T-cell (primary cell): Measurements from ENCODE around the gene PDE10A. TPM values are rescaled to one million over a fixed set of nuclear protein-coding genes. Genes with fewer than 3 reads are reported as not detected.

ENCODE experiments used
- ATAC-seq, 4 experiments: fragments of 200-7000 bp in 3 of 4; fragments of 150-1000 bp in 1 of 4; cut with Tn5 transposase; replicated peaks in 1 of 4; 1 replicate in 3 of 4; 2 replicates in 1 of 4; pipeline ENCODE4 v1.10.0; 2021; ENCODE audit warnings: moderate library complexity in 3 of 4, mild to moderate bottlenecking in 2 of 4, moderate number of reproducible peaks in 1 of 4
- CTCF ChIA-PET, 2 donors: fragments of 300-600 bp; sonication (Branson Sonifier 250); formaldehyde crosslinking; loops; one replicate each; lab custom pipeline; 2022; ENCODE audit warnings: antibody characterized with exemption in 2 of 2; lab: Charles Lee
- POLR2A ChIA-PET, 2 donors: fragments of 300-600 bp; sonication (Branson Sonifier 250); formaldehyde crosslinking; loops; one replicate each; lab custom pipeline; 2022; ENCODE audit warnings: antibody characterized with exemption in 2 of 2; lab: Charles Lee
- DNase-seq, 35 experiments: peaks; one replicate each; pipeline versions ENCODE4 v3.0.0 to v3.0.0-alpha.2; 2013 to 2023
- H3K27ac ChIP-seq: one replicate; pipeline ENCODE4 v1.5.1; 2013; ENCODE audit warnings: low read length
- H3K27me3 ChIP-seq, 2 experiments: replicated peaks in 1 of 2; 1 replicate in 1 of 2; 2 replicates in 1 of 2; pipeline versions ENCODE4 v1.6.1 to v1.7.0; 2013; ENCODE audit warnings: low read length in 1 of 2, mixed read lengths in 1 of 2; ENCODE audit not compliant: control insufficient read depth in 2 of 2, insufficient read depth in 2 of 2; ENCODE audit errors: extremely low read depth in 1 of 2
- H3K36me3 ChIP-seq, 2 donors: 1 replicate in 1 of 2; 2 replicates in 1 of 2; pipeline versions ENCODE4 v1.6.1 to v1.7.0; 2013; ENCODE audit warnings: low read length in 1 of 2; ENCODE audit not compliant: control insufficient read depth in 2 of 2, insufficient read depth in 1 of 2; ENCODE audit errors: extremely low read depth in 1 of 2
- H3K4me1 ChIP-seq, 2 experiments: 1 replicate in 1 of 2; 2 replicates in 1 of 2; pipeline versions ENCODE4 v1.6.1 to v1.7.0; 2013; ENCODE audit warnings: low read length in 2 of 2, mixed read lengths in 1 of 2; ENCODE audit not compliant: insufficient read depth in 2 of 2, control insufficient read depth in 1 of 2; ENCODE audit errors: extremely low read depth in 1 of 2
- H3K4me3 ChIP-seq, 2 donors: 1 replicate in 1 of 2; 2 replicates in 1 of 2; pipeline versions ENCODE4 v1.5.1 to v1.7.0; 2013; ENCODE audit warnings: mild to moderate bottlenecking in 2 of 2, low read length in 1 of 2, moderate library complexity in 1 of 2; ENCODE audit not compliant: control insufficient read depth in 1 of 2; ENCODE audit errors: extremely low read depth in 1 of 2
- H3K9me3 ChIP-seq: 2 replicates; pipeline ENCODE4 v1.7.0; 2013
- H3K27ac Mint-ChIP-seq, 2 donors: one replicate each; pipeline ENCODE4 v1.8.0; 2020 to 2021; ENCODE audit warnings: mild to moderate bottlenecking in 2 of 2, mixed read lengths in 2 of 2
- H3K27me3 Mint-ChIP-seq, 2 donors: one replicate each; pipeline ENCODE4 v1.8.0; 2021 to 2022; ENCODE audit warnings: mixed read lengths in 2 of 2
- H3K36me3 Mint-ChIP-seq: one replicate; pipeline ENCODE4 v1.8.0; 2021; ENCODE audit warnings: mixed read lengths
- H3K4me1 Mint-ChIP-seq, 3 donors: one replicate each; pipeline ENCODE4 v1.8.0; 2020 to 2022; ENCODE audit warnings: mixed read lengths in 3 of 3, mild to moderate bottlenecking in 1 of 3
- H3K4me3 Mint-ChIP-seq, 3 donors: one replicate each; pipeline ENCODE4 v1.8.0; 2020 to 2022; ENCODE audit warnings: mild to moderate bottlenecking in 3 of 3, mixed read lengths in 3 of 3, moderate library complexity in 3 of 3
- H3K9me3 Mint-ChIP-seq, 3 donors: one replicate each; pipeline ENCODE4 v1.8.0; 2020 to 2022; ENCODE audit warnings: mixed read lengths in 3 of 3
- WGBS: methylation state at CpG from one replicate; pipeline ENCODE4 v1.1.5; 2013; ENCODE audit warnings: missing lambda C conversion rate; ENCODE audit not compliant: insufficient coverage; 5-methylcytosine and 5-hydroxymethylcytosine counted together
- total RNA-seq, 35 experiments: library from RNA in 6 of 35; stranded (reverse) in 6 of 35; fragments of 120-200 nt in 1 of 35; gene quantifications; one replicate each; pipeline versions ENCODE4 v1.2.1 to v1.2.4 and lab custom pipeline; 2013 to 2026

PDE10A gene
- total RNA-seq, 5 donors from 2014 or later (not counting 1 experiment from before 2014, with no cell fraction given): 0.12 TPM; not detected in 4

DNA sequence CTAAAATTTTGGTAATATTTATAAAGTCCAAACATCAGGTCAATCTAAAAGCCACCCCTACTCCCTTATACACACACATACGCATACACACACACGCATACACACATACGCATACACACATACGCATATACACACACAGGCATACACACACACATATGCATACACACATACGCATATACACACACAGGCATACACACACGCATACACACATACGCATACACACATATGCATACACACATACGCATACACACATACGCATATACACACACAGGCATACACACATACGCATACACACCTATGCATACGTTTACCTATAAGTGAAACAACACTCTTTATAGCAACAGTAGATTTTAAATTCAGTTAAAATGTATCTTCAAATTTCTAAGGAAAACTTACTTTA, 240.8 kb downstream of the PDE10A start:
- Mint-ChIP-seq H3K27me3 (no peaks in the 10 kb centered on the region), H3K27ac (no peak overlapping the region), H3K4me1 (no peaks in the 10 kb centered on the region), H3K4me3 (no peak overlapping the region), H3K9me3 (peaks cover 0 to 12% (median 4%) of the 10 kb centered on the region in 3 donors), H3K36me3 (no peaks in the 10 kb centered on the region)
- WGBS: 97% methylated on average over 10 of the region's 11 CpGs
- Histone ChIP-seq H3K27ac (no peak overlapping the region), H3K27me3 (peaks cover 0 to 3% of the 10 kb centered on the region in 2 experiments), H3K9me3 (no peaks in the 10 kb centered on the region), H3K4me1 (no peaks in the 10 kb centered on the region), H3K36me3 (no peaks in the 10 kb centered on the region), H3K4me3 (no peak overlapping the region)
- DNase-seq (no peak), ATAC-seq (no peak)
- ChIA-PET CTCF (no interaction called here), POLR2A (no interaction called here)

DNA sequence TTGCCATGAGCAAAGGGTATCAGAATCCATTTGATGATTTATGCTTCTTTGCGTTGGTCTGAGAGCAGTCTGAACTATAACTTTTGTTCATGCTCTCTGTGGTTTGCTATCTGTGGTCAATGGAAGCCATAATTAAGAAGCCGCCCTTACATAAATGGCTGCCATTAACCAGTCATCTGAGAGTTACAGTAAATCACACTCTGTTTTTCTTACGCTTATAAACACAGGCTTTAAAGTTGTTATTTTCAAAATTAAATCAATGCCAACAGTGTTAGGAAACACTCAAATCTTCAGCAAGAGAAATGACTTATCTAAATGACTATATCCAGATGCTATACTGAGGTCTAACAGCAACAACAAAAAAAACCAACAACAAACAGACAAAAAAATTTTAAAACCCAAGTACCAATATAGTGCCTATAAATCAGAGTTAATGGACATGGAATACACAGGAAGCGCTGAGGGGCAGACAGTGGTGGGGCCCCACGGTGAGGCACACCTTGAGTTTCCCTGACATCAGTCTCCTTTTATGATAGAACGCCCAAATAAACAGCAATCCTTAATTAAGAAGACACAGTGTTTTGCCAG, 245.7 kb downstream of the PDE10A start:
- ATAC-seq (no peak), DNase-seq (no peak)
- POLR2A ChIA-PET: no interaction called here
- Histone ChIP-seq H3K4me3 (no peak overlapping the region), H3K36me3 (no peaks in the 10 kb centered on the region), H3K27ac (no peak overlapping the region), H3K4me1 (no peaks in the 10 kb centered on the region), H3K27me3 (peaks cover 0 to 3% of the 10 kb centered on the region in 2 experiments), H3K9me3 (no peaks in the 10 kb centered on the region)
- no peaks in the 10 kb centered on the region for H3K27me3 Mint-ChIP-seq
- peaks cover 0 to 3% (median 2%) of the 10 kb centered on the region in 3 donors for H3K9me3 Mint-ChIP-seq
- no peaks in the 10 kb centered on the region for H3K4me1 Mint-ChIP-seq
- WGBS: 93% methylated on average over 2 of the region's 6 CpGs
- no peaks in the 10 kb centered on the region for H3K36me3 Mint-ChIP-seq
- no peak overlapping the region for H3K27ac Mint-ChIP-seq
- H3K4me3 Mint-ChIP-seq: no peak overlapping the region
- CTCF ChIA-PET: no interaction called here

GRCh38 chr6:165404697-165405096, 258.3 kb downstream of the PDE10A start:
- Mint-ChIP-seq H3K36me3 (no peaks in the 10 kb centered on the region), H3K27me3 (no peaks in the 10 kb centered on the region), H3K4me3 (no peak overlapping the region), H3K27ac (no peak overlapping the region), H3K4me1 (no peaks in the 10 kb centered on the region), H3K9me3 (peaks cover 2 to 7% (median 4%) of the 10 kb centered on the region in 3 donors)
- WGBS: no CpG with 5 or more reads among the region's 2 CpGs
- H3K27me3 ChIP-seq: no peaks in the 10 kb centered on the region
- DNase-seq: no peak
- H3K9me3 ChIP-seq: no peaks in the 10 kb centered on the region
- no peaks in the 10 kb centered on the region for H3K4me1 ChIP-seq
- ChIA-PET POLR2A (no interaction called here), CTCF (interaction anchor here in 1 of 2 donors (0.7 kb wide), 1 partner anchor 559 kb away, joined by 4 read pairs; no protein-coding TSS in a partner anchor)
- H3K36me3 ChIP-seq: no peaks in the 10 kb centered on the region
- H3K27ac ChIP-seq: no peak overlapping the region
- ATAC-seq: no peak
- H3K4me3 ChIP-seq: no peak overlapping the region

- H3K27me3 ChIP-seq: no peaks in the 10 kb centered on the region
- no peak for ATAC-seq
- H3K36me3 ChIP-seq: no peaks in the 10 kb centered on the region
- no peak overlapping the region for H3K27ac Mint-ChIP-seq
- H3K27me3 Mint-ChIP-seq: no peaks in the 10 kb centered on the region
- no peaks in the 10 kb centered on the region for H3K4me1 Mint-ChIP-seq
- no peak for DNase-seq
- ChIA-PET POLR2A (no interaction called here), CTCF (no interaction called here)
- H3K4me3 Mint-ChIP-seq: no peak overlapping the region
- no peaks in the 10 kb centered on the region for H3K4me1 ChIP-seq
- H3K9me3 Mint-ChIP-seq: peaks cover 3 to 7% (median 4%) of the 10 kb centered on the region in 3 donors
- no peaks in the 10 kb centered on the region for H3K9me3 ChIP-seq
- H3K36me3 Mint-ChIP-seq: no peaks in the 10 kb centered on the region
- H3K27ac ChIP-seq: no peak overlapping the region
- no peak overlapping the region for H3K4me3 ChIP-seq
- 100% methylated on average over 1 of the region's 2 CpGs for WGBS
These were observed 258.7 kb downstream of the PDE10A start for GRCh38 chr6:165404296-165404695.

GRCh38 chr6:165403006-165403595, 259.9 kb downstream of the PDE10A start:
- ATAC-seq (no peak), DNase-seq (no peak)
- peaks cover 3 to 7% (median 4%) of the 10 kb centered on the region in 3 donors for H3K9me3 Mint-ChIP-seq
- H3K27me3 ChIP-seq: no peaks in the 10 kb centered on the region
- no peaks in the 10 kb centered on the region for H3K9me3 ChIP-seq
- no peaks in the 10 kb centered on the region for H3K27me3 Mint-ChIP-seq
- H3K4me1 ChIP-seq: no peaks in the 10 kb centered on the region
- H3K27ac Mint-ChIP-seq: no peak overlapping the region
- no peak overlapping the region for H3K4me3 ChIP-seq
- CTCF ChIA-PET: no interaction called here
- H3K36me3 ChIP-seq: no peaks in the 10 kb centered on the region
- WGBS: 91% methylated on average over 4 of the region's 7 CpGs
- POLR2A ChIA-PET: no interaction called here
- no peaks in the 10 kb centered on the region for H3K36me3 Mint-ChIP-seq
- no peaks in the 10 kb centered on the region for H3K4me1 Mint-ChIP-seq
- no peak overlapping the region for H3K4me3 Mint-ChIP-seq
- H3K27ac ChIP-seq: no peak overlapping the region

DNA sequence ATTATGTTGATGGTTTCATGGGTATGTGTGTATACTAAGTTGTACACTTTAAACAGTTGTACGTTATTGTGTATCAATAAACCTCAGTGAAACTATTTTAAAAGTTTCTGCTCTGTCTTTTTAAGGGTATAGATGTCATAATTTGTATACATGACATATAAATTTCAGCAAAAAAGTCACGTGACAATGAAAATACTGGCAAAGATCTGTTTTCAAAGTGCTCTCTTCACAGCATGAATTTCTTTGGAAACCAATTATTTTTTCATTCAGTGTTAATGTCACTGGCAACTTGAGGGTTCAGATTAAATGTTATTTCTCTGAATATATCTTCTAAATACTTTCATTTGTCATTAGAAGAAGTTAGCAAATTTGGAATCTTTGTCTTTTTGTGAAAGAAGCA, 261.9 kb downstream of the PDE10A start:
- H3K4me3 Mint-ChIP-seq: no peak overlapping the region
- ATAC-seq: no peak
- H3K36me3 Mint-ChIP-seq: no peaks in the 10 kb centered on the region
- H3K27me3 Mint-ChIP-seq: no peaks in the 10 kb centered on the region
- peaks cover 3 to 7% (median 4%) of the 10 kb centered on the region in 3 donors for H3K9me3 Mint-ChIP-seq
- Histone ChIP-seq H3K9me3 (no peaks in the 10 kb centered on the region), H3K27me3 (no peaks in the 10 kb centered on the region), H3K4me3 (no peak overlapping the region), H3K4me1 (no peaks in the 10 kb centered on the region), H3K27ac (no peak overlapping the region), H3K36me3 (no peaks in the 10 kb centered on the region)
- ChIA-PET POLR2A (no interaction called here), CTCF (no interaction called here)
- H3K27ac Mint-ChIP-seq: no peak overlapping the region
- DNase-seq: no peak
- H3K4me1 Mint-ChIP-seq: no peaks in the 10 kb centered on the region
- WGBS: no CpG with 5 or more reads among the region's 2 CpGs
